ENCODE measurements around the gene RSPO3. TPM values are rescaled to one million over a fixed set of nuclear protein-coding genes. Genes with fewer than 3 reads are reported as not detected.

RSPO3 gene
- total RNA-seq, 1 experiment from 2014 or later: not detected

DNA sequence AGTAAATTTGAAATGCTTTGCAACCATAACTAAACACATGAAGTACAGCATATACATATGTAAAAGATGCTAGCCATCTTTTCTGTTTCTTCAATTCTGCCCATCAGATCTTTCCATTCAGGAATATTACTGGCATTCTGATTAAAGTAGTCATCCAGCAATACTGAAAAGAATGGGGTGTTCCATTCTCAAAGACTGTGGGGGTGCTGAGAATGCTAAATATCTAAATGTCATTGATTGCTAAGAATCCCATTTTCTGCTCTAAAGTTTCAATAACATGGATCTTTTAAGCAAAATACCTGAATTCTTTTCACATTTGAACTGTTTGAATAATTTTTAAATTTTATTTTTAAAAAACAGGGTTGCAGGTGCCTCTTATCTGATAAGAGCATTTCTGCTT is 6.2 kb downstream of the RSPO3 start (continued):
- TF ChIP-seq ZBTB33 (IDR thresholded peaks at IDR 0.05; ENCODE audit: extremely low read depth, insufficient replicate concordance, low read length): no peak
- no peak for TF ChIP-seq ATF3 (IDR thresholded peaks at IDR 0.05)
- no peak for TF ChIP-seq MAX (IDR thresholded peaks at IDR 0.05)
- no peak for TF ChIP-seq FOSL1 (IDR thresholded peaks at IDR 0.05; ENCODE audit: low read depth)
- TF ChIP-seq JUND (IDR thresholded peaks at IDR 0.05): no peak
- no peak for TF ChIP-seq SRF (IDR thresholded peaks at IDR 0.05; ENCODE audit: low read depth)
- TF ChIP-seq SP1 (IDR thresholded peaks at IDR 0.05; ENCODE audit: low read depth): no peak
- no peak for TF ChIP-seq POLR2AphosphoS5 (IDR thresholded peaks at IDR 0.05; ENCODE audit: low read depth, low read length)
- no peak for TF ChIP-seq POLR2A (IDR thresholded peaks at IDR 0.05; ENCODE audit: borderline replicate concordance, extremely low read depth, insufficient read depth, insufficient read length)
- TF ChIP-seq TCF7L2 (IDR thresholded peaks at IDR 0.05; ENCODE audit: borderline replicate concordance, extremely low read depth, insufficient read depth, insufficient read length): no peak

GRCh38 chr6:127128066-127128465 is 9.6 kb downstream of the RSPO3 start:
- BruUV-seq (replicated peaks): no TSS peak
- no peaks in the 10 kb centered on the region for H3K9me2 ChIP-seq (ENCODE audit: insufficient read depth)
- no peaks in the 10 kb centered on the region for H3K79me2 ChIP-seq (ENCODE audit: insufficient read depth, low read length)
- POLR2A ChIA-PET: no interaction called here
- no peaks in the 10 kb centered on the region for H3K4me1 ChIP-seq (ENCODE audit: control insufficient read depth in 1 of 2, insufficient read depth in 2 of 2, low read length in 2 of 2)
- ATAC-seq (no peak), DNase-seq (ENCODE audit: low read depth, low spot score) (no peak)
- CTCF ChIA-PET: no interaction called here
- no peak overlapping the region for H3K9ac ChIP-seq (ENCODE audit: low read length)
- H3K27ac ChIP-seq (ENCODE audit: low read depth, low read length): no peak overlapping the region
- no peaks in the 10 kb centered on the region for H4K20me1 ChIP-seq (ENCODE audit: insufficient read depth)
- H2AFZ ChIP-seq (ENCODE audit: low read depth, low read length, poor library complexity, severe bottlenecking): no peak overlapping the region
- RAD21 ChIA-PET (ENCODE audit: low non-redundant PET in 1 of 2, low total read pairs in 2 of 2, uncharacterized antibody in 2 of 2, unreplicated experiment in 2 of 2): no interaction called here
- peaks cover 47% of the 10 kb centered on the region for H3K27me3 ChIP-seq (ENCODE audit: insufficient read depth, low read length)
- no peak overlapping the region for H3K4me2 ChIP-seq (ENCODE audit: low read length)
- intact Hi-C loops (cut with micrococcal nuclease): loop anchor here (10.0 kb wide), 1 partner anchor 1363 kb away; no protein-coding TSS in a partner anchor
- no peak overlapping the region for H3K4me3 ChIP-seq (replicated peaks in 1 of 2; ENCODE audit: low read depth in 1 of 2, low read length in 2 of 2)
- H3K9me3 ChIP-seq (ENCODE audit: control insufficient read depth in 1 of 2, insufficient read depth in 1 of 2, low read depth in 1 of 2, low read length in 2 of 2): no peaks in the 10 kb centered on the region
- H3K36me3 ChIP-seq (ENCODE audit: control insufficient read depth in 1 of 2, insufficient read depth in 2 of 2, low read length in 2 of 2): no peaks in the 10 kb centered on the region
- TF ChIP-seq ELF1 (IDR thresholded peaks at IDR 0.05; ENCODE audit: borderline replicate concordance, low read depth) (no peak), ZFX (IDR thresholded peaks at IDR 0.05) (no peak), SRF (IDR thresholded peaks at IDR 0.05; ENCODE audit: low read depth) (no peak), ATF3 (IDR thresholded peaks at IDR 0.05) (no peak), POLR2A (IDR thresholded peaks at IDR 0.05; ENCODE audit: borderline replicate concordance, extremely low read depth, insufficient read depth, insufficient read length) (no peak), YY1 (IDR thresholded peaks at IDR 0.05; ENCODE audit: extremely low read depth, insufficient replicate concordance, low read depth, low read length) (no peak), ZNF274 (IDR thresholded peaks at IDR 0.05; ENCODE audit: low read depth, low read length) (no peak), JUND (IDR thresholded peaks at IDR 0.05) (no peak), SP1 (IDR thresholded peaks at IDR 0.05; ENCODE audit: low read depth) (no peak), EZH2phosphoT487 (IDR thresholded peaks at IDR 0.05; ENCODE audit: borderline replicate concordance) (no peak), TCF7L2 (IDR thresholded peaks at IDR 0.05; ENCODE audit: borderline replicate concordance, extremely low read depth, insufficient read depth, insufficient read length) (no peak), RAD21 (IDR thresholded peaks at IDR 0.05; ENCODE audit: low read depth) (no peak)
- TF ChIP-seq, protein P1, sequence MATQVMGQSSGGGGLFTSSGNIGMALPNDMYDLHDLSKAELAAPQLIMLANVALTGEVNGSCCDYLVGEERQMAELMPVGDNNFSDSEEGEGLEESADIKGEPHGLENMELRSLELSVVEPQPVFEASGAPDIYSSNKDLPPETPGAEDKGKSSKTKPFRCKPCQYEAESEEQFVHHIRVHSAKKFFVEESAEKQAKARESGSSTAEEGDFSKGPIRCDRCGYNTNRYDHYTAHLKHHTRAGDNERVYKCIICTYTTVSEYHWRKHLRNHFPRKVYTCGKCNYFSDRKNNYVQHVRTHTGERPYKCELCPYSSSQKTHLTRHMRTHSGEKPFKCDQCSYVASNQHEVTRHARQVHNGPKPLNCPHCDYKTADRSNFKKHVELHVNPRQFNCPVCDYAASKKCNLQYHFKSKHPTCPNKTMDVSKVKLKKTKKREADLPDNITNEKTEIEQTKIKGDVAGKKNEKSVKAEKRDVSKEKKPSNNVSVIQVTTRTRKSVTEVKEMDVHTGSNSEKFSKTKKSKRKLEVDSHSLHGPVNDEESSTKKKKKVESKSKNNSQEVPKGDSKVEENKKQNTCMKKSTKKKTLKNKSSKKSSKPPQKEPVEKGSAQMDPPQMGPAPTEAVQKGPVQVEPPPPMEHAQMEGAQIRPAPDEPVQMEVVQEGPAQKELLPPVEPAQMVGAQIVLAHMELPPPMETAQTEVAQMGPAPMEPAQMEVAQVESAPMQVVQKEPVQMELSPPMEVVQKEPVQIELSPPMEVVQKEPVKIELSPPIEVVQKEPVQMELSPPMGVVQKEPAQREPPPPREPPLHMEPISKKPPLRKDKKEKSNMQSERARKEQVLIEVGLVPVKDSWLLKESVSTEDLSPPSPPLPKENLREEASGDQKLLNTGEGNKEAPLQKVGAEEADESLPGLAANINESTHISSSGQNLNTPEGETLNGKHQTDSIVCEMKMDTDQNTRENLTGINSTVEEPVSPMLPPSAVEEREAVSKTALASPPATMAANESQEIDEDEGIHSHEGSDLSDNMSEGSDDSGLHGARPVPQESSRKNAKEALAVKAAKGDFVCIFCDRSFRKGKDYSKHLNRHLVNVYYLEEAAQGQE (IDR thresholded peaks at IDR 0.05; ENCODE audit: low read depth): no peak
